Mucosa of stomach (tissue), 1 donor: ENCODE data around the gene OR7C2.
"Not testable (repeated sequence)": the region's sequence is repeated elsewhere in the genome, so short reads cannot be mapped to it uniquely, and the experiment has no call there.

Experiments
- H3K27me3 ChIP-seq: one replicate; pipeline ENCODE4 v1.7.0; 2013; ENCODE audit warnings: mild to moderate bottlenecking, low read length; ENCODE audit not compliant: control insufficient read depth, insufficient read depth
- H3K36me3 ChIP-seq: one replicate; pipeline ENCODE4 v1.7.0; 2013; ENCODE audit warnings: low read length; ENCODE audit not compliant: control insufficient read depth, insufficient read depth
- H3K4me1 ChIP-seq: one replicate; pipeline ENCODE4 v1.7.0; 2013; ENCODE audit warnings: mild to moderate bottlenecking, low read length; ENCODE audit not compliant: control insufficient read depth, insufficient read depth
- H3K4me3 ChIP-seq: one replicate; pipeline ENCODE4 v1.7.0; 2013; ENCODE audit warnings: low read length
- H3K9ac ChIP-seq: one replicate; pipeline ENCODE4 v1.7.0; 2013; ENCODE audit warnings: mild to moderate bottlenecking, low read length, moderate library complexity
- H3K9me3 ChIP-seq: one replicate; pipeline ENCODE4 v1.7.0; 2013; ENCODE audit warnings: mild to moderate bottlenecking, low read length, moderate library complexity; ENCODE audit not compliant: control insufficient read depth
- donor health status: Pancreatic carcinoma.

OR7C2 gene

DNA sequence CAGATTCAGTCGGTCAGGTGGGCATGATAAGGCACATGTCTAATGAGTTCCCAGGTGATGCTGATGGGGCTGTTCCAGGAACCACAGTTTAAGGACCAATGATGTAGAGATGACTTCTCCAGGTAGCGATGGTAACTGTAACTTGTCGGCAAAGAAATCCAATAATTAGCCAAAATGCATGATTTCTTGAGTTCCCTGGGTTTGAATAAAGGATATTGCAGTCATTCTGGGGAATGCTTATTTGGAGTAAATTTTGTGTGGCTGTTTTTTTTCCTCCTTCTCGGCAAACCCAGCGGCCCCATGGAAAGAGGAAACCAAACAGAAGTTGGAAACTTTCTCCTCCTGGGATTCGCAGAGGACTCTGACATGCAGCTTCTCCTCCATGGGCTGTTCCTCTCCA lies at the start of gene OR7C2:
Gene OR7C2, plus strand, starts transcription at position 301 of the 400 bp plus-strand sequence. Its CDS starts 0 bp downstream, at position 301.
- Histone ChIP-seq H3K4me1 (no peaks in the 10 kb centered on the region), H3K9ac (no peak within 1 kb of the TSS), H3K36me3 (no peaks in the 10 kb centered on the region), H3K4me3 (no peak within 1 kb of the TSS), H3K27me3 (no peaks in the 10 kb centered on the region), H3K9me3 (no peaks in the 10 kb centered on the region)

DNA sequence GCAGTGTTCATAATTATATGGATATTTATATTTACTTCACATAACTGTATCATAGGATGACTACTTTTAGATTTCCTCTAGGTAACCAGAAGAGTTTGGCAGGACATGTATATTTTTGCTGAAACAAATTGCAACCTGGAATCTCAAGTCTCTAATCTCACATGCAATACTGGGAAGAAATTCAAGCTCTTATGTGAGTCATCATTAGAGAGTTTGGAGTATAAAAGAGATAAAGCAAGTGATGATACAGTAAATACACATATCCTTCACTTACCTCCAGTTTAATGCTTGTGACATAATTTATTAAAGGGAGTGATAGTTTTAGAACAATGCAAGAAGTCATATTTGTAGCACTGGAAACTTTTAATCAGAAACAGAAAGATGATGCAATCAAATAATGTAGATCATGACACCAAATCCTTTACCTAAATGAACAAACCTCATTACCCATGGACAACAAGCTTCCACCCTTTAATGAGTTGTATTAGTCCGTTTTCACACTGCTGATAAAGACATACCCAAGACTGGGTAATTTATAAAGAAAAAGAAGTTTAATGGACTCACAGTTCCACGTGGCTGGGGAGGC lies 39.5 kb upstream of the OR7C2 start:
- Histone ChIP-seq H3K9ac (no peak overlapping the region), H3K27me3 (no peaks in the 10 kb centered on the region)

DNA sequence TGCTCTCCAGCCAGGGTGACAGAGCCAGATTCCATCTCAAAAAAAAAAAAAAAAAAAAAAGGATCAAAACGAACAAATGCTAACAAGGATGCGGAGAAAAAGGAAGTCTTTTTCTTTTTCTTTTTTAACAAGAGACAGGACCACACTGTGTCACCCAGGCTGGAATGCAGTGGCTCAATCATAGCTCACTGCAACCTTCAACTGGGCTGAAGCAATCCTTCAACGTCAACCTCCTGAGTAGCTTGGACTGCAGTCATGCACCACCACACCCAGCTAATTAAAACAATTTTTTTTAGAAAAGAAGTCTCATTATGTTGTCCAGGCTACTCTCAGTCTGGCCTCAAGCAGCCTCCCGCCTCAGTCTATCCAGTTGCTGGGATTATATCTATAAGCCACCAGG lies 34.6 kb upstream of the OR7C2 start:
- H3K9ac ChIP-seq: no peak overlapping the region
- H3K9me3 ChIP-seq: no peaks in the 10 kb centered on the region
- H3K4me1 ChIP-seq: no peaks in the 10 kb centered on the region
- no peaks in the 10 kb centered on the region for H3K36me3 ChIP-seq
- no peaks in the 10 kb centered on the region for H3K27me3 ChIP-seq
- H3K4me3 ChIP-seq: no peak overlapping the region

More for the DNA sequence above, 39.5 kb upstream of the OR7C2 start:
- no peaks in the 10 kb centered on the region for H3K9me3 ChIP-seq
- H3K4me3 ChIP-seq: no peak overlapping the region
- H3K36me3 ChIP-seq: no peaks in the 10 kb centered on the region
- H3K4me1 ChIP-seq: no peaks in the 10 kb centered on the region

DNA sequence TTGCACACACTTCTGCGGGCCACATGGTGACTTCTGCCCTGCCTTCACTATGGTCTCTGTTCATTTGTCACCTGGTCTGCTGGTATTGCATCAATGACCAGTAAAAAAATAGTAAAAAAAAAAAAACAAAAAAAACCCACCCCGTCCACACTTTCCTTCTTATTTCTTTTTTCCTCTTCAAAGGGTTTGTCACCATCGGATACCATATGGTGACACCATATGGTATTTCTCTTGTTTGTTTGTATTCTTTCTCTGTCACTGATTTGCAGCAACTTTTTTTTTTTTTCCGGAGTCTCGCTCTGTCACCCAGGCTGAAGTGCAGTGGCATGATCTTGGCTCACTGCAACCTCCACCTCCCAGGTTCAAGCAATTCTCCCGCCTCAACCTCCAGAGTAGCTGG lies 26.2 kb upstream of the OR7C2 start:
- H3K36me3 ChIP-seq: no peaks in the 10 kb centered on the region
- H3K9me3 ChIP-seq: no peaks in the 10 kb centered on the region
- no peak overlapping the region for H3K9ac ChIP-seq
- no peak overlapping the region for H3K4me3 ChIP-seq
- H3K27me3 ChIP-seq: no peaks in the 10 kb centered on the region
- H3K4me1 ChIP-seq: no peaks in the 10 kb centered on the region

DNA sequence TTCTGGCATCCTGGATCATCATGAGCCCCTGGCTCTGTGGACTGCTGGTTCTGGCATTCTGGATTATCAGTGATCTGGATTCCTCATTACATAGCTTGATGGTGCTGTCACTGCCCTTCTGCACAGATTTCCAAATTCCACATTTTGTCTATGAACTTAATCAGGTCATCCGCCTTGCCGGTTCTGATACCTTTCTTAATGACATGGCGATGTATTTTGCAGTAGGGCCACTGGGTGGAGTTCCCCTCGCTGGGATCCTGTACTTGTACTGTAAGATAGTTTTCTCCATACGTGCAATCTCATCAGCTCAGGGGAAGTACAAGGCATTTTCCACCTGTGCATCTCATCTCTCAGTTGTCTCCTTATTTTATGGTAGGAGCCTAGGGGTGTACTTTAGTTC lies 24.4 kb upstream of the OR7C2 start:
- Histone ChIP-seq H3K4me1 (no peaks in the 10 kb centered on the region), H3K4me3 (no peak overlapping the region), H3K9me3 (no peaks in the 10 kb centered on the region), H3K9ac (no peak overlapping the region), H3K27me3 (no peaks in the 10 kb centered on the region), H3K36me3 (no peaks in the 10 kb centered on the region)

DNA sequence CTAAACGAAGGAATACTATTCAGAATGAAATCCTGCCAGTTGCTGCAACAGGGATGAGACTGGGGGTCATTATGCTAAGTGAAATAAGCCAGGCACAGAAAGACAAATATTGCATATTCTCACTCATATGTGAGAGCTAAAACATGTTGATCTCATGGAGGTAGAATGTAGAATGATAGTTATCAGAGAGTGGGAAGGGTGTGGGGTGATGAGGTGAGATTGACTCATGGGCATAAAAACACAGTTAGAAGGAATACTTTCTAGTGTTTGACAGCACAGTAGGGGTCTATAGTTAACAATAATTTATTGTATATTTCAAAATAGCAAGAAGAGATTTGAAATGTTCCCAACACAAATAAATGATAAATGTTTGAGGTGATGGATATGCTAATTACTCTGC lies 7.8 kb upstream of the OR7C2 start:
- Histone ChIP-seq H3K9ac (no peak overlapping the region), H3K4me3 (no peak overlapping the region), H3K4me1 (no peaks in the 10 kb centered on the region), H3K9me3 (no peaks in the 10 kb centered on the region), H3K36me3 (no peaks in the 10 kb centered on the region), H3K27me3 (no peaks in the 10 kb centered on the region)

DNA sequence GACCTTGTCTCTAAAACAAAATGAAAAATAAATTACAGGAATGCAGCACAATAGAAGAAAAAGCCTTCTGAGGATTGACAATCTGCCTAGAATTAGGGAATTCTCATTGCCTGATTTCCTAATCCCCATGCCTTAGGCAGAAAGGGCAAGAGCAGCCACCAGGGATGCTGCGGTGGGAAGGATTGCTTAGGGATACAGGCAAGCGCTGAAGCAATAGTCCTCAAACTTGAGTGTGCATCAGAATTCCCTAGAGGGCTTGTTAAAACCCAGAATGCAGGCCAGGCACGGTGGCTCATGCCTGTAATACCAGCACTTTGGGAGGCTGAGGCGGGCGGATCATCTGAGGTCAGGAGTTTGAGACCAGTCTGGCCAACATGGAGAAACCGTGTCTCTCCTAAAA lies 1.0 kb upstream of the OR7C2 start:
- no peak overlapping the region for H3K9ac ChIP-seq
- no peaks in the 10 kb centered on the region for H3K4me1 ChIP-seq
- H3K36me3 ChIP-seq: no peaks in the 10 kb centered on the region
- no peaks in the 10 kb centered on the region for H3K27me3 ChIP-seq
- H3K9me3 ChIP-seq: no peaks in the 10 kb centered on the region
- H3K4me3 ChIP-seq: no peak overlapping the region

DNA sequence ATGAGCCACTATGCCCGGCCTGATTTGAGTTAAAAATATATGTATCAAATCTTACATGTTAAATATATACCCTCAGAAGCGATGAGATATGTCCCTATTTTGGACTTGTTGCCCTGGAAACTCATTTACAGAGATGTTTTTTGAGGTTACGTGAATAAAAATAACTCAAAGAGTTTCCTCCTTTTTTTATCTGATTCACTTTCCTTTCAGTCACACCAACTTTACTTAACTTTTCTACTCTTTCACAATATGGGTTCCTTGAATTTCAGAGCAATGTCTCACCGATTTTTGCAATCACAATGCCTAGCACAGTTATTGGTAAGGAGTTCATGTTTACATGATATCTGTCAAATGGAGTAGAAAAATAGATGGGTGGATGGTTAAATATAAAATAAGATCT lies 2.3 kb downstream of the OR7C2 start:
- no peaks in the 10 kb centered on the region for H3K27me3 ChIP-seq
- H3K4me1 ChIP-seq: no peaks in the 10 kb centered on the region
- no peaks in the 10 kb centered on the region for H3K9me3 ChIP-seq
- no peak overlapping the region for H3K4me3 ChIP-seq
- no peak overlapping the region for H3K9ac ChIP-seq
- no peaks in the 10 kb centered on the region for H3K36me3 ChIP-seq

DNA sequence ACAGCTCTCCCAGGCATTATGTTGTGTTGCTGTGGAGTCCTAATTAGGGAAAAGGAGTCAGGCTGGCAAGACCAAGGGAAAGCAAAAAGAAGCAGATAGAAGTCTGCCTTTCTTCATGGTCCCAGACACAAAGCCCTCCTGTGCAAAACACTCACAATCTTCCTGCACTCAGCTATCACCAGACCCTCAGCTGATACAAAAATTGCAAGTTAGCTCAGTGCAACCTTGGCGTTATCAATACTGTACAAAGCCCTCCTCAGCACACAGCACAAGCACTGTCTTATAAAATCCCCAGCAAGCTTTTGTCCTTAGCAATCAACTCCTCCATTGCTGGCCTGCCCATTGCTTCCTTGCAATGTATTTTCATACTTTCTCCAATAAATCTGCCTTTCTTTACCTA lies 3.2 kb downstream of the OR7C2 start:
- no peaks in the 10 kb centered on the region for H3K4me1 ChIP-seq
- H3K4me3 ChIP-seq: no peak overlapping the region
- H3K36me3 ChIP-seq: no peaks in the 10 kb centered on the region
- no peaks in the 10 kb centered on the region for H3K27me3 ChIP-seq
- no peak overlapping the region for H3K9ac ChIP-seq
- no peaks in the 10 kb centered on the region for H3K9me3 ChIP-seq

DNA sequence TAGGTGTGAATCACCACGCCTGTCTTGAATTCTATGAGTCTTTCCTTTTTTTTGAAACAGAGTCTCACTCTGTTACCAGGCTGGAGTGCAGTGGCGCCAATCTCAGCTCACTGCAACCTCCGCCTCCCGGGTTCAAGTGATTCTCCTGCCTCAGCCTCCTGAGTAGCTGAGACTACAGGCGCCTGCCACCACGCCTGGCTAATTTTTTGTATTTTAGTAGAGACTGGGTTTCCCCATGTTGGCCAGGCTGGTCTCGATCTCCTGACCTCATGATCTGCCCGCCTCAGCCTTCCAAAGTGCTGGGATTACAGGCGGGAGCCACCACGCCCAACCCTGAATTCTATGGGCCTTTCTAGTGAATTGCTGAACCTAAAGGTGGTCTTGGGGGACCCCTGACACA lies 8.1 kb downstream of the OR7C2 start:
- not testable (repeated sequence) for H3K9me3 ChIP-seq

DNA sequence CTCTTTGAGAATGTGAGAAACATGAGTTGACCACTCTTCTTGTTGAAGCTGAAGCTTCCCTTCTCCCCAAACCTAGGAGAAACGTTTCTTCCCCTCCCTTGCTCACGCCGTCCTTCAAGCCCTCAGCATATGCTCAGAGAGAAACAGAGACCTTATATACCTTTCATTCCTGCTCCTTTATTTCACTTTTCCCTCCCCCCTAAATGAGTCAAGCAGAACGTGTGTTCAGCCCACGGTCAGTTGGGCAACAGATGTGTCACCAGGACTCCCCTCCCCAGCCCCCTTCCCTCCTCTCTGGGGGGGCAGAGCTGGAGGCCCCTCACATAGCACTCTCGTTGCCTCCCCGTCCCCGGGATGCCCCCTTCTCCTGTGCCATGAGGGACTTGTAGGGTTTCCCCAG lies 8.6 kb downstream of the OR7C2 start:
- no peaks in the 10 kb centered on the region for H3K36me3 ChIP-seq
- H3K4me3 ChIP-seq: no peak overlapping the region
- H3K9ac ChIP-seq: no peak overlapping the region
- H3K9me3 ChIP-seq: no peaks in the 10 kb centered on the region
- H3K4me1 ChIP-seq: no peaks in the 10 kb centered on the region
- H3K27me3 ChIP-seq: no peaks in the 10 kb centered on the region

More for the DNA sequence above, 8.1 kb downstream of the OR7C2 start:
- H3K4me3 ChIP-seq, H3K27me3 ChIP-seq, H3K9ac ChIP-seq, H3K4me1 ChIP-seq, H3K36me3 ChIP-seq: not testable (repeated sequence)

DNA sequence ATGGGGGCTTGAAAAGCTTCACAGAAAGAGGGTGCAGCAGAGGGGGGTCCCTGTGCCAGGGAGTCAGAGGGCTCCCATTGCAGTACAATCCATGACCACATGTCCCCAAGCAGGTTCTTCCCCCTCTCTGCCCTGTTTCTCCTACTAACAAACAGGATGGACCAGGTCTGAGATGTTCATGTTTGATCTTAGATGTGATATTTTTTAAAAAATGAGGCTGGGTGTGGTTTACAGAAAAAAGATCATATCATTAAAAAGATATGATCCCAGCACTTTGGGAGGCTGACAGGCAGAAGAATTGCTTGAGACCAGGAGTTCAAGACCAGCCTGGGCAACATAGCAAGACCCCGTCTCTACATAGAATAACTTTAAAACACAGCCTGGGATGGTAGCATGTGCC lies 9.1 kb downstream of the OR7C2 start:
- H3K4me3 ChIP-seq: no peak overlapping the region

DNA sequence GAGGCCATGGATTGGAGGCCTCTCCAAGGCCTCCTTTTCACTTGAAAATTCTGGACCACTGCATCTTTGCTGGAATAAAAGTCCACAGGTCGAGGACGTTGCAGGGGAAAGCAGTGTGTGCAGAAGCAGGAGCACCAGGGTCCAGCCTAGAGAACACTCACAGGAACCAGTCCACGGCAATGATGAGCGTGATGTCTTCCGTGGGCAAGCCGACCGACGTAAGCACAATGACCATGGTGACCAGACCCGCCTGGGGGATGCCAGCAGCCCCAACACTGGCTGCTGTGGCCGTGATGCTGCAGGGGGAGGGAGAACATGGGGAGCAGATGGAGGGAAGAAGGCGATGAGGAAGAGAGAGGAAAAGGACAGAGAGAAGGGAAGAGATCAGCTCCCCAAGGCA lies 11.5 kb downstream of the OR7C2 start:
- Histone ChIP-seq H3K4me3 (no peak overlapping the region), H3K36me3 (no peaks in the 10 kb centered on the region), H3K27me3 (no peaks in the 10 kb centered on the region), H3K9ac (no peak overlapping the region), H3K4me1 (no peaks in the 10 kb centered on the region), H3K9me3 (no peaks in the 10 kb centered on the region)

More for the DNA sequence above, 9.1 kb downstream of the OR7C2 start:
- Histone ChIP-seq H3K27me3 (no peaks in the 10 kb centered on the region), H3K36me3 (no peaks in the 10 kb centered on the region), H3K9me3 (no peaks in the 10 kb centered on the region), H3K4me1 (no peaks in the 10 kb centered on the region), H3K9ac (no peak overlapping the region)
